Stimulated activated CD8-positive, alpha-beta memory T cell treated with anti-CD3 and anti-CD28 coated beads, Interleukin-15, amount 100 ng/mL, for 48 hours (primary cell): ENCODE data around the gene BMP5.

Experiments used
- DNase-seq, 2 donors: peaks; one replicate each; pipeline ENCODE4 v3.0.0-alpha.2; 2020; ENCODE audit warnings: low read depth in 2 of 2

Gene BMP5

GRCh38 chr6:55811074-55811473, 64.3 kb downstream of the BMP5 start:
- no peak for DNase-seq

- DNase-seq = no peak
Observed at GRCh38 chr6:55802259-55802658, 73.1 kb downstream of the BMP5 start.

- no peak for DNase-seq
Observed at GRCh38 chr6:55798571-55798970, 76.8 kb downstream of the BMP5 start.

DNA sequence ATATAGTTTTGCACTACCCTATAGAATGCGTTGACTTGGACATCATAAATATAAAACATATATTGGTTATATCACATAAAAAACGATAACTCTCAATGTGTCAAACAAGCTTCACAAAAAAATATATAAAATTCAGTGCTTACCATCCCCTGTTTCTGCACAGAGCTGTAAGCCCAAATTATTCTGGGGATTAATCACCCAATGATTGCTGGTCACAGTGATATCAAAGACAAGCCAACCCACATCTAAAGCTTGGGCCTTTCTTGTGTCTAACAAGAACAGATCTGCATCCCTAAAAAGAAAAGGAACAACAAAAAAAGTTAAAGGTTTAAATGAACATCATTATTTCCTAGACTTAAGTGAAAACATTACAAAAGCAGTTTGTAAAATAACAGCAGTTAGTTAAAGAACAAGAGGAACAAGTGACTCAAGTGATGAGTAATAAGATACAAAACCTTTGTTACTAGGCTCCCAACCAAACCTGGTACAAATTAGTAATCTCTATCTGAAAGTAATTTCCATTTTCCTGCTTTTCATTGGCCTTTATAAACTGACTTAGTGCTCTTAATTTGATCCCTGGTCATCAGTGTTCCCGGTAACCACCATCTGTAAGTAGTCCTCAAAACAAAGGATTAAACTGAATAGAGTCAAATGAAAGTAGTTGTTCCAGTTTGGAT, 81.1 kb downstream of the BMP5 start:
- no peak for DNase-seq

- no peak for DNase-seq
Observed at GRCh38 chr6:55785273-55785672, 90.1 kb downstream of the BMP5 start.

DNA sequence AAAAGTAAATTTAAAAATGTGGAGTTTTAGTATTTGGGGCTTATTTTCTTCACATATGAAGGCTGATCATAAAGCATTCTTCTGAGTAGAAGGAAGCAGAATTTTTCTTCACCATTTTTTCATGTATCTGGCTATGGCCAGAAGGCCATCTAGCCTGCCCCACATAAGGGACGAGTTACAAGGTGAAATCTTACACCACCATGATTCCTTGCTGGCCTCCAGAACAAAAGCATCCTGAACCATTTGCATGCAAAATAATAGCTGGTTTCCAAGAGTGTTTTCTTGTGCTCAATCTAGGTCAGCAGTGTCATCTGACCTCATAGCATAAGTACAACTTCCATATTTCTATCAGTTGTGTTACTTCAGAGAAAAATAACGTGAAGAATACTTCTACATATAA, 93.1 kb downstream of the BMP5 start:
- no peak for DNase-seq

GRCh38 chr6:55778705-55779104, 96.7 kb downstream of the BMP5 start:
- DNase-seq = no peak

DNA sequence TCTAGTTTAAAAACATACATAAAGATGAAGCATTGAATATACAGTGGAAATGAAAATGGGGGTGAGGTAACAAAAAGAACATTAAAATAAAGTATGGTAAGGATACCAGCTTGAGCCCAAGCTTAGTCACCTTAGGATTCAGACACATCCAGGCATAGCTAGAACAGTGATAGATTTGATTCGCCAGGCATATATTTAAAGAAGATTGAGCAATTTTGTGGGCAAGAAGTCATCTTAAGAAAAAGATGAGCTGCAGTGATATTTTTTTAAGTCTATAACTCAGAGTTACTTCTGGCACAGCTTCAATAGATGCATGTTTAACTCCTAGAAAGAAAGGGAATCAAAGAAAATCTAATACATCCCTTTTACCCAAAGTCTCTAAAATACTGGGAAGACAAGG, 97.9 kb downstream of the BMP5 start:
- no peak for DNase-seq

DNA sequence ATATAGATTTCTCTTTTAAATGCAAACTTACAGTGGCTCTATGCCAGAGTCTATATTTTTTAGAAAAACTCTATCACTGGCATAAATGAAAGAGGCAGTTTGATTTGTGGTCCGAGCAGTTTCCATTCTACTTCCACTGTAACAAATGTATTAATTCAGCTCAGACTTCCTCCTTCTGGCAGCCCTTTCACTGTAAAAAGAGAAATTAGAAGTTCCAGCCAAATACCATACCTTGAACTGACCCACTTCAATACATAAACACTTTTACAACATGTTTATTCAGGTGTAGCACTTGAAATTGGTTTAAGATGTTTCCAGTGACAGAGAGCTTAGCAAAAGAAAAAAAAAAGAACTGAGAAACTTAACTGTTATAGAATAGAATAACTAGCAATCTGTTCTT, 99.3 kb downstream of the BMP5 start:
- no peak for DNase-seq

DNA sequence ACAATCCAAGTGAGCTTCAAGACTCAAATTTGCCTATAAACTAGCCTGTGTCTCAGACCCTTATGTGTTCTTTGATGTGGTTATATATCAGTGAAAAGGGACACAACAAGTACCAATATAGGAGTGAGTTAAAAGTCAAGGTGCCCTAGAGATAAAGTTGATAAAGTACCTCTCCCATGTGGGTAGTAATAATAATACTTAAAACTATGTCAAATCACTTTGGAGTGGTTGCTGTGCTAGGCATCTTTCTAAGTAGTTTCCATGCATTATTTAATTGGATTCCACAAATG, 100.4 kb downstream of the BMP5 start:
- DNase-seq = no peak

DNA sequence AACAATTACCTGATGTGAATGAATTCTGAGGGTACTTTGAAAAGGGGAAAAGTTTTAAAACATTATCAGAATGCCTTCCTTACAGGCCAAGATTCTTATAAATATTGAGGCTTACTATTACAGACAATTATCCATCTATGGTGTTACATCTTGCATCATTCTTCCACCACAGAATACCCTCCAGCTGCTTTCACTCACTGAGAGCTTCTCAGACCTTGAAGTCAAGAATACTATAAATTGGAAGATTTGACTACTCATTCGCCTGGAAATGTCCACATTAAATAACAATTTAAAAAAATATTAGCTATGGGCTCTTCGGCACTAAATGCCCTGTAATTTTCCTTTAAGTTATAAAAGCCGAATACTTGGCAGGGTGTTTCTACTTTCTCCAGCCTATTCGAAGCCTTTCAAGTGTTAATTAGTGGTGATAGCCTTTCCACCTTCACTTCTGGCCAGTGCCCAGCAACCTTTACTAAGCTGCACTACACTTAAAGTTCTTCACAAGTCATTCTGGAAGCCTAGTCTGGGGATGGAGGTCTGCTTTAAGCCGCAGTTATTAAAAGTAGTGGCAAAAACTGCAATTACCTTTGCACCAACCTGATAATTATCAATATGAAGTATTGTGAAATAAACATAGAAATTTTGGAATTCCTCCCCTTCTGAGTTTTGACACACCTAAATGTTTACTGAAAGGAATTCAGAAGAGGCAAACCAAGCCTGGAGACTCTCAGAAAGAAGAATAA, 100.9 kb downstream of the BMP5 start:
- no peak for DNase-seq

- no peak for DNase-seq
Observed at GRCh38 chr6:55773620-55774216, 101.7 kb downstream of the BMP5 start.

DNA sequence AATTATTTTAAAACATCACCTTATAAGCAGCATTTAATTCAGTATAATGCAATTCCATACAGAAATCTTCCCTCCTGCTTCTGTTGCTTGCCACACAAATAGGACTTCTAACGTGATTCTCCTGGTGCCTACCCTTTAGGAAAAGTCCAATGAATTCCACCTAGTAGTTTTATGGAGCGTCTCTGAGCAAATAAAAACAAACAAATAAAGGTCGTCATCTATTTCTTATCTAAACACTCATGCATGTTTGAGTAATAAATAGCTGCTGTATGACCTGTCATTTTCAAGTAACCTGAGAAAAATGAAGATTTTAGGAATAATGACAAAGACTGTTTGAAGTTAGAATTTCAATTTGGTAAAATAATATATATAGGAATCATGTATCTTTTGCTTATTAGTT, 102.7 kb downstream of the BMP5 start:
- DNase-seq = no peak

- no peak for DNase-seq
Observed at GRCh38 chr6:55759536-55759935, 115.9 kb downstream of the BMP5 start.

DNA sequence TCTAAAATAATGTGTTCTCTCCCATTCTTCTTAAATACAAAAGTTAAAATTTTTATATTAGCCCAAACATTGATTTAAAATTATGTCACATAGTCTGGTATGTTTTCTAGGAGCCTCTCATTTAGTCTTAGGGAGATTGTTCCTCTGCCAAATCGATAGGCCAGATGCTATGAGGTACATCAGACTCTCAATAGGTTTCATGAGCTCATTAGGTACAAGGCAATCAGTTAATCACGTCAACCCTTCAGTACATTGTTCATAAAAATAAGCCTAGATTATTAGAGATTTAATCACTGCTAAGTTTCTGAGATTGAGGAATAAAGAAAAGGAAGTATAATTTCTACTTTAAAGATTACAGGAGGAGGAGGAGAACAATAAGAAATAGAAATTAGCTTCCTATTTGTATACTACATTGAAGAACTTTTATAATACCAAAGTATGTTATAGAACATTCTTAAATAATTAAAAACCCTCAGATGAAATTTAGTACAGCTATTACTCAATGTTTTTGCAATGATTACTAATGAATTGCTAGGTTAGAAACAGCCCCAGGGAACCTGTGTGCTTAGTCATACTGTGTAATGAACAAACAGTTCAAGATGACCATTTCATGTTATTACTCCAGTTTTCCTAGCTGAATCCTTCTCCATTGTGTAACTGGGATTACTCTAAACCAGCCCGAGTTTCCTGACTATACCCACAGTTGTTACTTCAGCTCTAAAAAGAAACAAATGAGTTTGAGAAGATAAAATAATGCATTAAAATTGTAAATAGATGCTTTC, 117.0 kb downstream of the BMP5 start:
- no peak for DNase-seq

DNA sequence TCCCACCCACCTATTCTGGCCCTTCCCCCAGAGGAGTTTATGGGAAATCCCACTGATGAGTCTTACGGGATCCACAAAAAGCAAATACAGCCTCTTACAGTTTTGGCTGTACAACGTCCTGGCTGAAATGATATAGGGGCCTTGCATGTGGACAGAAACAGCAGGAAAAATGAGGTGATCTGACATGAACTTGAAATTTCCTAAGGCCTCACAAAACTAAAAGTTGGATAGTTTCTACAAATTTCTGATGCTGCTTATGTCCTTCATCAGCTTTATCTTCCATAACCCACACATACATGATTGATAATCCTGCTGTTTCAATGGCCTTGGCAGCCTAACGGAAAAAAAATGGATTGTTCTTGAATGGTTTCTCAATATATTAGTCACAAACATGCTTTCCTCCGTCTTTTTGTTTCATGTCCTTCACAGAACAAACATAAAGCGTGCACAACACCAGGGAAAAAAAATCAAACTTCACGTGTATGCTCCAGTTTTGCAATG, 118.8 kb downstream of the BMP5 start:
- no peak for DNase-seq

DNA sequence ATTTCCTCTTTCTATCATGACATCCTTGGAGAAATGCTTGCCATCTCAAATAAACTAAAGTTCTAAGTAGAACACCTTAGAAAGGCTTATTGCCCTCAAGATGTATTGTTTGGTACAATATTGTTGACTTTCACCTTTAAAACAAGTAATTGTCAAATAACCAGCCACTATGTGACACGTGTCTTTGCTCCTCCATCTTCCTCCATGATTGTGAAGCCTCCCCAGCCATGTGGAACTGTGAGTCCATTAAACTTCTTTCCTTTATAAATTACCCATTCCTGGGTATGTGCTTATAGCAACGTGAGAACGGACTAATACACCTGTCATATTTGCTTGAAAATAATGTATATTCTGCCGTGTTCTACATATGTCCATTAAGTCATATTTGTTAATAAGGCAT, 126.5 kb downstream of the BMP5 start:
- DNase-seq = no peak

DNA sequence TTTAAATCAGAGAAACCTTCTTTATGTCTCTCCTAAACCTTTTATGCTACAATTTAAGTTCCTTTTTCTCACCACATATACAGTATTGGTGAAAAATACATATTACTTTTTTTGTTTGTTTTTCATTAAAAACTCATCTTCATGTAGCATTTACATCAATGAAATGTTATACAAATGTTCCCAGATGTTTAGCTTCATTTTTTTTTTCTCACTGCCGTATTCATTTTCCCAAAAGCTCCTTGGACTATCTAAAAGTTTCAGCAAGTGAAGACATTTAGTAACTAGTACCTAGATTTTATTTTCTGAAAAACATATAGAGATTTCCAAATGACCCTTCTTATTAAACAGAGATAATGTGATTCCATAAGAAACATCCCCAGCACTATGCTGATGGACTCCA, 128.9 kb downstream of the BMP5 start:
- DNase-seq = no peak

- DNase-seq = no peak
Observed at GRCh38 chr6:55734256-55734655, 141.1 kb downstream of the BMP5 start.

DNA sequence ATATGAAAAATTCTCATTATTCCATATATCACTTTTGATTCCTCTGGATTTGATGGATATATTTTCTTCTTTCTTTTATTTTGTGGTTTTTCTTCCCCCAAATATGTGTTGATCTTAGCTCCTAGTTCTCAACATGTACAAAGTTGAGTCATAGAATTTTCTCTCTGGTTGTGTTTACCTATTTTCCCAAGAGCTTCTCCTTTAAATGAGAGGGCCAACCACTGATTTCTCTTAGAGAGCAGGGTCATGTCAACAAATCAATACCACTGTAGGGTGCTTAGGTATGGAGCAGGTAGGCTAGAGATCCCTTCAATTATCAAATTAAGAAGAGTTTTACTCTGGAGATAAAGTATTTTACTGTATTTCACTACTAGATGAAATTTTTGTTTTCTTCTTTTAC, 145.7 kb downstream of the BMP5 start:
- DNase-seq = no peak

DNA sequence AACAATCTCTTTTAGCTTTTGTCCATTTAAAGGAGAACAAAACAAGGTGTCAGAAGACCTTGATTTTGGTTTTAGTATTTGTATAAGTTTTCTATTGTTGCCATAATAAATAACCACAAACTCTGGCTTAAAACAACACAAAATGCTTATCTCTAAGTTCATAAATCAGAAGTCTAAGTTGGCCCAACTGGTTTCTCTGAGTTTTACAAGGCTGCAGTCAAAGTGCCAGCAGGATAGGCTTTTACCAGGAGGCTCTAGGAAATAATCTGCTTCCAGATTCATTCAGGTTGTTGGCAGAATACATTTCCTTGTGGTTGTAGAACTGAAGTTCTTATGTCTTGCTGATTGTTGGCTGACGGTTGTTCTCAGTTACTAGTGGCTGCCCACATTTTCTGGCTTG, 149.2 kb downstream of the BMP5 start:
- DNase-seq = no peak

DNA sequence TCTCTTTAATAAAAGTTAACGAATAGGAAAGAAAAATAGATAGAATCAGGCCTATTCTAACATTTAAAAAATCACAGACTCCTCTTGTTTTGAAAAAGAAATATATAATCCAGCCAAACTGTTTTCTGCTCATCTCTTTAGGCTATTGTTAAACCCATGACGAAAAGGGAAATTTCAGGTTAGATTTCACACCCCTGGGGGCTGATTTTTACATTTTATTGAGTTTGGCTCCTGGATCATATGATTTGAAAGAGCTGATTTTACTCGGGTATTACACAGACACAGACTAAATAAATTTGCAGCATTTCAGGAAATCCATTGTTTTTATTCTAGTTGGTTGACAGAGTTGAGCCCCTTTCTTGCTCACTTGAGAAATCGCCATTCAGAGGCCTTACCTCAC, 160.6 kb downstream of the BMP5 start:
- no peak for DNase-seq

- DNase-seq = no peak
Observed at GRCh38 chr6:55713436-55713835, 162.0 kb downstream of the BMP5 start.
